Transverse colon (tissue), 4 donors: ENCODE measurements around the gene IBA57. TPM values are rescaled to one million over a fixed set of nuclear protein-coding genes. Genes with fewer than 3 reads are reported as not detected.
"Not testable (repeated sequence)": the region's sequence is repeated elsewhere in the genome, so short reads cannot be mapped to it uniquely, and the experiment has no call there.

Experiments used
- DNase-seq: peaks from one replicate; pipeline ENCODE4 v3.0.0-alpha.2; 2019
- H3K27ac ChIP-seq, 4 donors: fragments of 200-600 bp; sonication (generic); 2 replicates each; pipeline ENCODE4 v1.5.1; 2016 to 2018; ENCODE audit warnings: inconsistent platforms in 4 of 4
- H3K27me3 ChIP-seq: fragments of 200-600 bp; sonication (generic); 2 replicates; pipeline ENCODE4 v1.5.1; 2017; ENCODE audit warnings: inconsistent platforms
- H3K36me3 ChIP-seq, 4 donors: fragments of 200-600 bp; sonication (generic); 2 replicates each; pipeline ENCODE4 v1.5.1; 2017 to 2019; ENCODE audit warnings: inconsistent platforms in 4 of 4
- H3K4me1 ChIP-seq, 4 donors: fragments of 200-600 bp; sonication (generic); 2 replicates each; pipeline ENCODE4 v1.5.1; 2017 to 2020; ENCODE audit warnings: inconsistent platforms in 4 of 4
- H3K4me3 ChIP-seq, 4 donors: fragments of 200-600 bp; sonication (generic); 1 replicate in 1 of 4; 2 replicates in 3 of 4; pipeline versions ENCODE4 v1.5.1 to v1.6.1; 2017 to 2019; ENCODE audit warnings: inconsistent platforms in 4 of 4
- H3K9me3 ChIP-seq, 2 donors: fragments of 200-600 bp; sonication (generic); 2 replicates each; pipeline ENCODE4 v1.5.1; 2017 to 2019; ENCODE audit warnings: inconsistent platforms in 2 of 2
- CTCF ChIP-seq, 5 experiments: fragments of 200-600 bp in 3 of 5; fragments of 450-650 bp in 2 of 5; sonication (generic) in 3 of 5; IDR thresholded peaks; 1 replicate in 2 of 5; 2 replicates in 3 of 5; pipeline ENCODE4 v1.5.1; 2016 to 2017; ENCODE audit warnings: antibody characterized with exemption in 5 of 5, inconsistent platforms in 3 of 5, mild to moderate bottlenecking in 2 of 5, moderate library complexity in 1 of 5
- EP300 ChIP-seq: sonication (generic); formaldehyde crosslinking; IDR thresholded peaks from one replicate; pipeline ENCODE4 v1.6.1; 2017; ENCODE audit warnings: antibody characterized with exemption, low read depth
- POLR2A ChIP-seq: fragments of 450-650 bp; IDR thresholded peaks from one replicate; pipeline ENCODE4 v1.6.1; 2016; ENCODE audit warnings: antibody characterized with exemption, mild to moderate bottlenecking, moderate library complexity
- POLR2AphosphoS5 ChIP-seq, 3 donors: sonication (generic); formaldehyde crosslinking; IDR thresholded peaks; one replicate each; pipeline ENCODE4 v1.6.1; 2016; ENCODE audit warnings: antibody characterized with exemption in 3 of 3
- WGBS, 2 donors: methylation state at CpG; one replicate each; pipeline ENCODE4 v1.1.5; 2018; ENCODE audit warnings: low coverage in 1 of 2; 5-methylcytosine and 5-hydroxymethylcytosine counted together
- in situ Hi-C, 4 donors: fragments of 200-750 bp; cut with MboI; loops; one replicate each; pipeline versions ENCODE4 v1.15.0 to v1.15.1; 2017; ENCODE audit warnings: low sequenced_read_pairs in 3 of 4, low pct_ligation_motif_present in 1 of 4, low pct_unique_long_range_greater_than_20kb in 1 of 4
- intact Hi-C: fragments of 100-400 bp; cut with DNase I; formaldehyde crosslinking; loops from one replicate; pipeline ENCODE4 v1.15.1; 2023; ENCODE audit warnings: low total_unique reads
- total RNA-seq, 4 donors: library from RNA; depleted of rRNA; stranded (reverse); fragments of >200 nt; gene quantifications; one replicate each; pipeline ENCODE4 v1.1.0, GENCODE V29; 2016

IBA57 gene
- total RNA-seq, 4 donors from 2014 or later: 7.5 to 13.5 (median 10.4) TPM

DNA sequence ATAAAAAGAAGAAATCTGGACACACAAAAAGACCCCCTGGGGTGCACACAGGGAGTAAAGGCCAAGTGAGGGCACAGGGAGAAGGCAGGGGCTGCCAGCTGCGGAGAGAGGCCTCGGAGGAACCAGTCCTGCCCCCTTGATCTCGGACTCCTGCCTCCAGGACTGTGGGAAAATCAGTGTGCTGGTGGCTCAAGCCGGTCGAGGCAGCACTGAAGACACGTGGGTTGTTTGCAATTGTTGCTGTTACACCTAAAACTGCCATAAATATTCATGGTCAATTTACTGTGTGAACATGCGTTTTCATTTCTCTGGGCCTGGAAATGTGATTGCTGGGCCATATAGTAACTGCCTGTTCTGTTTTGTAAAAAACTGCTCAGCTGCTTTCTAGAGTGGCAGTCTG, 18.5 kb downstream of the IBA57 start:
- H3K4me3 ChIP-seq: no peak overlapping the region
- in situ Hi-C loops (no loop called here), intact Hi-C loops (no loop called here)
- no peak overlapping the region for H3K27ac ChIP-seq
- no peaks in the 10 kb centered on the region for H3K36me3 ChIP-seq
- WGBS, 2 donors: 68 to 75% methylated on average over 3 to 7 of the region's 7 CpGs
- DNase-seq: no peak
- H3K4me1 ChIP-seq: peaks cover 0 to under 1% (median 0%) of the 10 kb centered on the region in 4 donors
- no peaks in the 10 kb centered on the region for H3K27me3 ChIP-seq
- peaks cover 0 to 6% of the 10 kb centered on the region in 2 donors for H3K9me3 ChIP-seq
- no peak for TF ChIP-seq POLR2AphosphoS5 (IDR thresholded peaks at IDR 0.05)
- TF ChIP-seq POLR2A: no peak
- TF ChIP-seq CTCF (IDR thresholded peaks at IDR 0.05): no peak
- no peak for TF ChIP-seq EP300

DNA sequence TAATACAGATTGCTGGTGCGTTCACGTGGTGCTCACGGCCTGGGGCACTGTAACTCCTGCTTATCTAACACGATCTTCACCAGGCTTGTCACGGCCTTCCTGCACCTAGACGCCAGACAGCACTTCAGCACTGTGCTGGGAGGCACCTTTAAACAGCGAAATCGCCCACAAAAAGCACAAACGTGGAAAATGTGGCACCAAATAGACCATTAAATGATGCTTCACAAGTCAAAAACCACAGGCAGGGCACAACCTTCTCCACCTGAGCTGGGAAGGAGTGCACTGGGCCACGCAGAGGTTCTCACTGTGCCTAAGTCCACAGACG, 20.0 kb downstream of the IBA57 start:
- Histone ChIP-seq H3K27ac (no peak overlapping the region), H3K36me3 (no peaks in the 10 kb centered on the region), H3K4me3 (no peak overlapping the region), H3K9me3 (peaks cover 0 to 6% of the 10 kb centered on the region in 2 donors), H3K4me1 (no peaks in the 10 kb centered on the region), H3K27me3 (no peaks in the 10 kb centered on the region)
- intact Hi-C loops: no loop called here
- in situ Hi-C loops: no loop called here
- no peak for DNase-seq
- no peak for TF ChIP-seq POLR2A
- TF ChIP-seq EP300: no peak
- TF ChIP-seq POLR2AphosphoS5 (IDR thresholded peaks at IDR 0.05): no peak
- no peak for TF ChIP-seq CTCF (IDR thresholded peaks at IDR 0.05)
- WGBS, 2 donors: 84 to 93% methylated on average over 4 to 11 of the region's 11 CpGs

- H3K36me3 ChIP-seq, in situ Hi-C loops, H3K4me3 ChIP-seq, intact Hi-C loops, H3K27me3 ChIP-seq, H3K4me1 ChIP-seq, DNase-seq, H3K9me3 ChIP-seq, H3K27ac ChIP-seq: not testable (repeated sequence)
- WGBS, 2 donors: 74% methylated on average over 2 of the region's 2 CpGs
Measured at GRCh38 chr1:228188249-228188648, 22.6 kb downstream of the IBA57 start.

DNA sequence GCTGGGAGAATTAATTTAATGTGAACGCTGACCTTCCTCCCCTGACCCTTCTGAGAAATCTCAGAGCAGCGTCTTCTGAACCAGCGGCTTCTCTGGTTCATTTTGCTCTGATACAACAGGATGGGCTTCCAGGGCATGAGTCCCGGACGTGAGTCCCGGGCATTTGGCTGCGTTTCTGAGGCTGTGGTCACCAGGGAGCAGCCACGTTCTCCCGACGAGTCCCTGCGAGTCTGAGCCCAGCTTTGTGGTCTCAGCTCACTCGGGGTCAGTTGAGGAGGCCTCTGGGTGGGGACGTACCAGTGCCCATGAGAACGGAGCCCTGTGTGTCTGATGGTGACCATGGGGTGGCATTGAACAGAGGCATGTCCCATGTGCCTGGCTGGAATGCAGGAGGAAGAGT, 24.6 kb downstream of the IBA57 start:
- H3K9me3 ChIP-seq: peaks cover 0 to 6% of the 10 kb centered on the region in 2 donors
- no peak for DNase-seq
- no peak for TF ChIP-seq POLR2A
- no peak for TF ChIP-seq POLR2AphosphoS5 (IDR thresholded peaks at IDR 0.05)
- TF ChIP-seq CTCF (IDR thresholded peaks at IDR 0.05): no peak
- TF ChIP-seq EP300: no peak
- intact Hi-C loops: no loop called here
- no peaks in the 10 kb centered on the region for H3K36me3 ChIP-seq
- H3K27me3 ChIP-seq: no peaks in the 10 kb centered on the region
- in situ Hi-C loops: no loop called here
- H3K4me1 ChIP-seq: no peaks in the 10 kb centered on the region
- no peak overlapping the region for H3K27ac ChIP-seq
- WGBS, 2 donors: 90 to 100% methylated on average over 2 to 14 of the region's 14 CpGs
- no peak overlapping the region for H3K4me3 ChIP-seq

- DNase-seq: no peak
- H3K27me3 ChIP-seq: no peaks in the 10 kb centered on the region
- no peak overlapping the region for H3K27ac ChIP-seq
- TF ChIP-seq CTCF (IDR thresholded peaks at IDR 0.05): no peak
- no peak for TF ChIP-seq POLR2A
- TF ChIP-seq EP300: no peak
- TF ChIP-seq POLR2AphosphoS5 (IDR thresholded peaks at IDR 0.05): no peak
- no peaks in the 10 kb centered on the region for H3K36me3 ChIP-seq
- 80 to 91% methylated on average over 2 to 5 of the region's 5 CpGs for WGBS, 2 donors
- no peaks in the 10 kb centered on the region for H3K4me1 ChIP-seq
- H3K4me3 ChIP-seq: no peak overlapping the region
- in situ Hi-C loops (no loop called here), intact Hi-C loops (no loop called here)
- H3K9me3 ChIP-seq: peaks cover 0 to 6% of the 10 kb centered on the region in 2 donors
Measured at GRCh38 chr1:228190778-228191177, 25.2 kb downstream of the IBA57 start.
